ENCODE results near the gene PTPRK. TPM values are rescaled to one million over a fixed set of nuclear protein-coding genes. Genes with fewer than 3 reads are reported as not detected.

Gene PTPRK
- total RNA-seq, 1 experiment from 2014 or later: 53.8 TPM

DNA sequence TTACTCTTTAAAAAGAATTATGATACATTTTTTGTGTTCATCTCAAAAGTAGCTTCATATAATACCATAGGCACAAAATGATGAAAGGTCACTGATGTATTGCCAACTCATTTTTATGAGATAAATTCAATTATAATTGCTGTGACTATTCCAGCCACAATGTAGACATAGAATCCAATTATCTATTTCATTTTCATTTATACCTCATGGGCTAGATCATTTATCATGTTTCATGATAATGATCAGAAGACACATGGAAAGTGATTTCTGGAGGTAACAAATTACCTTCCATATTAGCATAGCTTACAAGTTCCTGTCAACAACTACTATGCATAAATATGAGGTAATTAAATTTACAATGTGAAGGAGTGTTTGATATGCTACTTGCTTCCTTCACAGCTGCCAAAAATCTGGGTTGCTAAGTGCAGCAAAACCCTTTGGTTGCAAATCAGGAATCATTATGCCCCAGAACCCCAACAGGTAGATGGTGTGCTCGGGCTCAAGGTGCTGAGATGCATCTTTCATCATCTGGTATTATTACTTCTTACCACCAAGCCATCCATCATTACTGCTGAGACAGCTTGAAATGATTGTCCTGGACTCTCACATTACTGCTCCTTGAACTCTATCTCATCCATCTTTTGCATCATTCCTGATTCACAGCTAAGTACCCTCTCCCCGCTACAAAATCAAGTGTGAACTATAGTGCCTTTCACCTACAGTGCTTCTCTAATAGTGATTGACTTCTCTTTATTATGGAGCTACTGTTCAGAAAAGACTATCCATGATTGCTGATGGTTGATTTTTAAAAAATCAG is 313.6 kb downstream of the PTPRK start:
- H3K27me3 ChIP-seq (ENCODE audit: low read length): no peaks in the 10 kb centered on the region
- H3K4me1 ChIP-seq (ENCODE audit: insufficient read depth, low read length): peaks cover 31% of the 10 kb centered on the region
- H3K79me2 ChIP-seq (ENCODE audit: low read length): no peaks in the 10 kb centered on the region
- no peaks in the 10 kb centered on the region for H3K9me2 ChIP-seq (replicated peaks; ENCODE audit: low read length)
- CTCF ChIA-PET: no interaction called here
- no peak overlapping the region for H3K9ac ChIP-seq (ENCODE audit: low read length)
- H3F3A ChIP-seq (ENCODE audit: low read length, unreplicated experiment): no peaks in the 10 kb centered on the region
- H3K4me3 ChIP-seq (ENCODE audit: low read length): no peak overlapping the region
- no peak overlapping the region for H3K4me2 ChIP-seq (ENCODE audit: low read length)
- DNase-seq: no peak
- no peaks in the 10 kb centered on the region for H3K9me3 ChIP-seq (ENCODE audit: low read length)
- TF ChIP-seq EZH2 (IDR thresholded peaks at IDR 0.05; ENCODE audit: low read length, unreplicated experiment) (no peak), EZH2phosphoT487 (IDR thresholded peaks at IDR 0.05; ENCODE audit: borderline replicate concordance, low read length) (no peak)
- TF ChIP-seq, protein P1, sequence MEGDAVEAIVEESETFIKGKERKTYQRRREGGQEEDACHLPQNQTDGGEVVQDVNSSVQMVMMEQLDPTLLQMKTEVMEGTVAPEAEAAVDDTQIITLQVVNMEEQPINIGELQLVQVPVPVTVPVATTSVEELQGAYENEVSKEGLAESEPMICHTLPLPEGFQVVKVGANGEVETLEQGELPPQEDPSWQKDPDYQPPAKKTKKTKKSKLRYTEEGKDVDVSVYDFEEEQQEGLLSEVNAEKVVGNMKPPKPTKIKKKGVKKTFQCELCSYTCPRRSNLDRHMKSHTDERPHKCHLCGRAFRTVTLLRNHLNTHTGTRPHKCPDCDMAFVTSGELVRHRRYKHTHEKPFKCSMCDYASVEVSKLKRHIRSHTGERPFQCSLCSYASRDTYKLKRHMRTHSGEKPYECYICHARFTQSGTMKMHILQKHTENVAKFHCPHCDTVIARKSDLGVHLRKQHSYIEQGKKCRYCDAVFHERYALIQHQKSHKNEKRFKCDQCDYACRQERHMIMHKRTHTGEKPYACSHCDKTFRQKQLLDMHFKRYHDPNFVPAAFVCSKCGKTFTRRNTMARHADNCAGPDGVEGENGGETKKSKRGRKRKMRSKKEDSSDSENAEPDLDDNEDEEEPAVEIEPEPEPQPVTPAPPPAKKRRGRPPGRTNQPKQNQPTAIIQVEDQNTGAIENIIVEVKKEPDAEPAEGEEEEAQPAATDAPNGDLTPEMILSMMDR (conservative IDR thresholded peaks at IDR 0.05; ENCODE audit: low read depth, low read length): no peak
- no TSS peak for BruUV-seq (replicated peaks)
- POLR2A ChIA-PET (ENCODE audit: unreplicated experiment): no interaction called here
- ATAC-seq: no peak
- no peak overlapping the region for H3K27ac ChIP-seq (ENCODE audit: low read length)
- H2AFZ ChIP-seq (ENCODE audit: low read length): no peak overlapping the region
- H4K20me1 ChIP-seq (ENCODE audit: low read length): no peaks in the 10 kb centered on the region
- intact Hi-C loops (cut with micrococcal nuclease): no loop called here
- no peaks in the 10 kb centered on the region for H3K36me3 ChIP-seq (ENCODE audit: low read depth, low read length)

GRCh38 chr6:128204616-128205015 is 315.8 kb downstream of the PTPRK start:
- Histone ChIP-seq H3K4me2 (ENCODE audit: low read length) (no peak overlapping the region), H3K4me1 (ENCODE audit: insufficient read depth, low read length) (peaks cover 27% of the 10 kb centered on the region), H3K36me3 (ENCODE audit: low read depth, low read length) (no peaks in the 10 kb centered on the region), H3K27ac (ENCODE audit: low read length) (no peak overlapping the region), H4K20me1 (ENCODE audit: low read length) (no peaks in the 10 kb centered on the region), H3K9me2 (replicated peaks; ENCODE audit: low read length) (no peaks in the 10 kb centered on the region), H3K27me3 (ENCODE audit: low read length) (no peaks in the 10 kb centered on the region), H3F3A (ENCODE audit: low read length, unreplicated experiment) (no peaks in the 10 kb centered on the region), H2AFZ (ENCODE audit: low read length) (no peak overlapping the region), H3K79me2 (ENCODE audit: low read length) (no peaks in the 10 kb centered on the region), H3K9me3 (ENCODE audit: low read length) (no peaks in the 10 kb centered on the region), H3K9ac (ENCODE audit: low read length) (no peak overlapping the region), H3K4me3 (ENCODE audit: low read length) (no peak overlapping the region)
- TF ChIP-seq EZH2 (IDR thresholded peaks at IDR 0.05; ENCODE audit: low read length, unreplicated experiment) (no peak), EZH2phosphoT487 (IDR thresholded peaks at IDR 0.05; ENCODE audit: borderline replicate concordance, low read length) (no peak)
- TF ChIP-seq, protein P1 (conservative IDR thresholded peaks at IDR 0.05; ENCODE audit: low read depth, low read length): no peak
- intact Hi-C loops (cut with micrococcal nuclease): no loop called here
- no peak for DNase-seq
- BruUV-seq (replicated peaks): no TSS peak
- ChIA-PET CTCF (no interaction called here), POLR2A (ENCODE audit: unreplicated experiment) (no interaction called here)
- no peak for ATAC-seq

DNA sequence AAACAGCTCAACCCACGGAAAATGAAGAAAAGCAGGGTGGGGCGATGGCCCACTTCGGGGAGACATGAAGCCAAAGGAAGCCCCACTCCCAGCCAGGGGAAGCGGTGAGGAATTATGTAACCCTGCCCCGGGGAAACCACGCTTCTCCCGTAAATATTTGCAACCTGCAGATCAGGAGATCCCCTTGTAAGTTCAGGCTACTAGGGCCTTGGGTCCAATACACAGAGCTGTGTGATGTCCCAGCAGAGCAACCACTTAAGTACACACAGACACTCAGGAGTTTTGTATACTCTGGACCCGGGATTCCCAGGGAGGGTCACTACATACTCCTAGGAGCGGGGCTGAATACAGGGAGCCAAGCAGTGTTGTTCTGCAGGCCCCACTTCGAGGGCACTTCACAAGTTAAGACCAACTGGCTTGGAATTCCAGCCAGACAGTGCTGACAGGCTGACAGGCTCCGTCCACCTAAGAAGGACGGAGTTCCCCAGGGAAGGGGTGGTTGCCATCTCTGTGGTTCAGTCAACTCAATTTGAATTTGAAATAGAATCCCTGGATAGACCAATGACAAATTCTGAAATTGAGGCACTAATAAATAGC is 318.1 kb downstream of the PTPRK start:
- ChIA-PET CTCF (no interaction called here), POLR2A (ENCODE audit: unreplicated experiment) (no interaction called here)
- H3K27me3 ChIP-seq (ENCODE audit: low read length): no peaks in the 10 kb centered on the region
- no peaks in the 10 kb centered on the region for H3K9me2 ChIP-seq (replicated peaks; ENCODE audit: low read length)
- no peak overlapping the region for H3K4me3 ChIP-seq (ENCODE audit: low read length)
- BruUV-seq (replicated peaks): no TSS peak
- H4K20me1 ChIP-seq (ENCODE audit: low read length): no peaks in the 10 kb centered on the region
- H3K27ac ChIP-seq (ENCODE audit: low read length): no peak overlapping the region
- no peak for DNase-seq
- intact Hi-C loops (cut with micrococcal nuclease): no loop called here
- H3K36me3 ChIP-seq (ENCODE audit: low read depth, low read length): no peaks in the 10 kb centered on the region
- H2AFZ ChIP-seq (ENCODE audit: low read length): no peak overlapping the region
- H3K79me2 ChIP-seq (ENCODE audit: low read length): no peaks in the 10 kb centered on the region
- ATAC-seq: no peak
- no peak overlapping the region for H3K4me2 ChIP-seq (ENCODE audit: low read length)
- no peaks in the 10 kb centered on the region for H3K9me3 ChIP-seq (ENCODE audit: low read length)
- no peak overlapping the region for H3K9ac ChIP-seq (ENCODE audit: low read length)
- H3K4me1 ChIP-seq (ENCODE audit: insufficient read depth, low read length): 0 out of 2 replicates have a peak, but pooled peaks cover 4% of the 10 kb centered on the region
- H3F3A ChIP-seq (ENCODE audit: low read length, unreplicated experiment): no peaks in the 10 kb centered on the region
- TF ChIP-seq EZH2 (IDR thresholded peaks at IDR 0.05; ENCODE audit: low read length, unreplicated experiment): no peak

Data from PC-3 (cell line).